Measurements from ENCODE around the gene KDM1A. TPM values are rescaled to one million over a fixed set of nuclear protein-coding genes. Genes with fewer than 3 reads are reported as not detected.
A peak's percentile ranks its signal among the peaks of the same experiment; 100 is the strongest.

KDM1A gene
- total and polyA plus RNA-seq, 2 of the 13 experiments (the other 11 are each of a cell fraction or from before 2014, with no cell fraction given), result 81.3 to 173 TPM

GRCh38 chr1:23088027-23088426, 68.8 kb downstream of the KDM1A start:
- H3K27ac ChIP-seq (ENCODE audit: extremely low read length, insufficient read depth, low read length), result no peak overlapping the region
- no peaks in the 10 kb centered on the region for H3K27me3 ChIP-seq (ENCODE audit: control insufficient read depth in 1 of 2, insufficient read depth in 2 of 2, low read length in 2 of 2)
- H3K36me3 ChIP-seq (replicated peaks in 1 of 2; ENCODE audit: control insufficient read depth in 1 of 2, insufficient read depth in 2 of 2, low read length in 2 of 2), result peaks cover 42 to 79% of the 10 kb centered on the region in 2 experiments
- H3K4me2 ChIP-seq (ENCODE audit: low read depth, low read length), result no peak overlapping the region
- FAIRE-seq (no peak), DNase-seq (ENCODE audit: low spot score) (no peak), ATAC-seq (no peak)
- intact Hi-C loops (cut with micrococcal nuclease; ENCODE audit: unreplicated experiment) (no loop called here), in situ Hi-C loops (cut with HindIII; ENCODE audit: extremely low pct_ligation_motif_present, low pct_unique_long_range_greater_than_20kb) (loop anchor here (10.0 kb wide), 1 partner anchor 113 kb away; the partner anchor contains the start of gene LACTBL1)
- WGBS (ENCODE audit: low lambda C conversion rate), result 96% methylated on average over 2 of the region's 2 CpGs
- TF ChIP-seq ATF7 (IDR thresholded peaks at IDR 0.05) (peak; percentile 79), ATF7 (CRISPR knock-in tag; IDR thresholded peaks at IDR 0.05) (no peak), ZNF816 (CRISPR knock-in tag; IDR thresholded peaks at IDR 0.05; ENCODE audit: borderline replicate concordance) (no peak)
- H4K20me1 ChIP-seq (ENCODE audit: insufficient read depth, low read length), result no peaks in the 10 kb centered on the region
- H3K9ac ChIP-seq (ENCODE audit: insufficient read depth, low read depth, low read length), result no peak overlapping the region
- ChIA-PET CTCF (ENCODE audit: low intra/inter-chr PET ratio, low total read pairs) (no interaction called here), POLR2A (no interaction called here)
- H3K9me3 ChIP-seq (ENCODE audit: low read length), result no peaks in the 10 kb centered on the region
- no peaks in the 10 kb centered on the region for H3K79me2 ChIP-seq (ENCODE audit: insufficient read depth, low read length)
- BruUV-seq (replicated peaks), result no TSS peak
- no peak overlapping the region for H3K4me3 ChIP-seq (replicated peaks in 1 of 3; ENCODE audit: insufficient read depth in 1 of 3, low read depth in 2 of 3, low read length in 3 of 3)
- no peak overlapping the region for H2AFZ ChIP-seq (ENCODE audit: low read length)
- H3K4me1 ChIP-seq (ENCODE audit: insufficient read depth, low read length), result no peaks in the 10 kb centered on the region

- WGBS (ENCODE audit: low lambda C conversion rate), result 100% methylated on average over 1 of the region's 1 CpG
- in situ Hi-C loops (cut with HindIII; ENCODE audit: extremely low pct_ligation_motif_present, low pct_unique_long_range_greater_than_20kb) (no loop called here), intact Hi-C loops (cut with micrococcal nuclease; ENCODE audit: unreplicated experiment) (loop anchor here (10.0 kb wide), 1 partner anchor 115 kb away; the partner anchor contains the start of gene LACTBL1)
- H3K27ac ChIP-seq (ENCODE audit: extremely low read length, insufficient read depth, low read length), result no peak overlapping the region
- H3K4me1 ChIP-seq (ENCODE audit: insufficient read depth, low read length), result no peaks in the 10 kb centered on the region
- peaks cover 37 to 75% of the 10 kb centered on the region in 2 experiments for H3K36me3 ChIP-seq (replicated peaks in 1 of 2; ENCODE audit: control insufficient read depth in 1 of 2, insufficient read depth in 2 of 2, low read length in 2 of 2)
- no peaks in the 10 kb centered on the region for H4K20me1 ChIP-seq (ENCODE audit: insufficient read depth, low read length)
- no peaks in the 10 kb centered on the region for H3K79me2 ChIP-seq (ENCODE audit: insufficient read depth, low read length)
- H3K9ac ChIP-seq (ENCODE audit: insufficient read depth, low read depth, low read length), result no peak overlapping the region
- H3K4me3 ChIP-seq (replicated peaks in 1 of 3; ENCODE audit: insufficient read depth in 1 of 3, low read depth in 2 of 3, low read length in 3 of 3), result no peak overlapping the region
- no peak overlapping the region for H2AFZ ChIP-seq (ENCODE audit: low read length)
- BruUV-seq (replicated peaks), result no TSS peak
- CTCF ChIA-PET (ENCODE audit: low intra/inter-chr PET ratio, low total read pairs), result no interaction called here
- no peak for DNase-seq (ENCODE audit: low spot score)
- no peak for ATAC-seq
- no peak overlapping the region for H3K4me2 ChIP-seq (ENCODE audit: low read depth, low read length)
- no peak for FAIRE-seq
- H3K9me3 ChIP-seq (ENCODE audit: low read length), result no peaks in the 10 kb centered on the region
- POLR2A ChIA-PET, result no interaction called here
- H3K27me3 ChIP-seq (ENCODE audit: control insufficient read depth in 1 of 2, insufficient read depth in 2 of 2, low read length in 2 of 2), result no peaks in the 10 kb centered on the region
- no peak for TF ChIP-seq GABPA (IDR thresholded peaks at IDR 0.05; ENCODE audit: low read depth, low read length)
- TF ChIP-seq GABPA (CRISPR knock-in tag; IDR thresholded peaks at IDR 0.05; ENCODE audit: low read depth), result no peak
- TF ChIP-seq DNMT3B (CRISPR knock-in tag; conservative IDR thresholded peaks at IDR 0.05), result no peak
- TF ChIP-seq PRPF4 (IDR thresholded peaks at IDR 0.05; ENCODE audit: low read depth, low read length, poor library complexity, severe bottlenecking), result no peak
- TF ChIP-seq ZNF800 (CRISPR knock-in tag; IDR thresholded peaks at IDR 0.05), result no peak
- no peak for TF ChIP-seq FOXK1 (CRISPR knock-in tag; IDR thresholded peaks at IDR 0.05; ENCODE audit: borderline replicate concordance, low read depth)
- TF ChIP-seq PHF5A (CRISPR knock-in tag; IDR thresholded peaks at IDR 0.05; ENCODE audit: low read depth, unreplicated experiment), result no peak
- no peak for TF ChIP-seq BRF2 (CRISPR knock-in tag; IDR thresholded peaks at IDR 0.05)
- TF ChIP-seq ZSCAN25 (CRISPR knock-in tag; IDR thresholded peaks at IDR 0.05), result no peak
- no peak for TF ChIP-seq NCOA5 (CRISPR knock-in tag; IDR thresholded peaks at IDR 0.05)
- TF ChIP-seq ZNF512B (CRISPR knock-in tag; IDR thresholded peaks at IDR 0.05; ENCODE audit: borderline replicate concordance), result no peak
- TF ChIP-seq FOXM1 (CRISPR knock-in tag; IDR thresholded peaks at IDR 0.05), result no peak
Measured at GRCh38 chr1:23090056-23090455, 70.8 kb downstream of the KDM1A start.

All from HepG2 (cell line).